GM23338 (cell line): ENCODE measurements around the gene N4BP2L1. TPM values are rescaled to one million over a fixed set of nuclear protein-coding genes. Genes with fewer than 3 reads are reported as not detected.

ENCODE experiments used
- CREB1 ChIP-seq: fragments of 250-450 bp; sonication (Bioruptor Pico); IDR thresholded peaks from 2 replicates; pipeline ENCODE4 v1.5.0; 2020; ENCODE audit warnings: low read depth, mild to moderate bottlenecking, moderate library complexity
- EZH2phosphoT487 ChIP-seq: fragments of 200-600 bp; sonication (generic); IDR thresholded peaks from one replicate; pipeline ENCODE4 v1.8.1; 2018; ENCODE audit warnings: antibody characterized with exemption; ENCODE audit not compliant: unreplicated experiment
- JUNB ChIP-seq: IDR thresholded peaks from one replicate; pipeline ENCODE4 v1.6.1; 2016; ENCODE audit warnings: antibody characterized with exemption; ENCODE audit not compliant: unreplicated experiment
- POLR2AphosphoS5 ChIP-seq: IDR thresholded peaks from 2 replicates; pipeline ENCODE4 v1.6.1; 2016; ENCODE audit warnings: antibody characterized with exemption, low read depth
- REST ChIP-seq: IDR thresholded peaks from one replicate; pipeline ENCODE4 v1.6.1; 2018; ENCODE audit warnings: antibody characterized with exemption; ENCODE audit not compliant: unreplicated experiment
- ZNF462 ChIP-seq: fragments of 250-450 bp; sonication (Bioruptor Pico); IDR thresholded peaks from 2 replicates; pipeline ENCODE4 v1.5.0; 2020; ENCODE audit warnings: mild to moderate bottlenecking, moderate library complexity
- polyA plus RNA-seq: library from polyadenylated mRNA; unstranded; fragments of >200 nt; fragmentation: Nextera tagmentation; extraction: Ambion mirVana; gene quantifications from 2 replicates; pipeline ENCODE4 v1.2.1, GENCODE V29; 2016
- total RNA-seq: library from RNA; depleted of rRNA; stranded (reverse); fragments of >200 nt; shearing (Covaris generic); gene quantifications from 2 replicates; pipeline ENCODE4 v1.2.3, GENCODE V29; 2014

The N4BP2L1 gene
- total and polyA plus RNA-seq, 2 experiments from 2014 or later = 3.3 to 4.1 TPM

DNA sequence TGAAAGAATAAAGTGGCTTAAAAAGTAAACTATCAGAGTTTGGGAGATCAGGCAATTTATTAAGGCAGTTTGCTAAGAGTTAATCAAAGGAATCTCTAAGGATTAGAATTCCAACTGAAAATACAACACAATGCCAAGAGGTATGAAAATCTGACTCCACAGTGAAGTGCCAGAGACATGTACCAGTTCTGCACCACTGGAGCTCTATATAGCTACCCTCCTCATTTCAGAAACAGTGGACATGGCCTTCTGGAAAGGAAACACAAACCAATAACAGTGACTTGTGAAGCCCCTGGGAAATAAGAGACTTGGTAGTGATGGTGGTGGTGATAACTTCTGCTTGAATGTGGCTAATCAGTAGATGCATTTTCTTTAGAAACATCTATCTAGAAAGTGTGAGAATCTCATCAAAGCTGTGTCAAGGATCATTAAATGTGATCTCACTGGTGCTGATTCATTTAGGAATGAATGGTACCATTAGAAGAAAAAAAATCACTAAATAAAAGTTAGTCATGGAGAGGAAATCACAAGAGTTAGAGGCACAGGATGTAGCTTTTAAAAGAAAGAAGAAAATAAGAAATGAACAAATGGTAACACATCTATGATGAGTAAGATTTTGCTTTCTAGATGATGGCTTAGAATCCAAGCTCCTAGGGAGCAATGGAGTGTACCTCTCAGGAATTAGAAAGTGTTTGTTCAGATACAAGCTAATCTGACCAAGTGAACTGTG, 20.1 kb upstream of the N4BP2L1 start (continued):
- TF ChIP-seq ZNF462 (no peak), REST (no peak), JUNB (no peak), POLR2AphosphoS5 (no peak), CREB1 (no peak), EZH2phosphoT487 (no peak)
